ENCODE measurements around the gene PRDM16.

PRDM16 gene

DNA sequence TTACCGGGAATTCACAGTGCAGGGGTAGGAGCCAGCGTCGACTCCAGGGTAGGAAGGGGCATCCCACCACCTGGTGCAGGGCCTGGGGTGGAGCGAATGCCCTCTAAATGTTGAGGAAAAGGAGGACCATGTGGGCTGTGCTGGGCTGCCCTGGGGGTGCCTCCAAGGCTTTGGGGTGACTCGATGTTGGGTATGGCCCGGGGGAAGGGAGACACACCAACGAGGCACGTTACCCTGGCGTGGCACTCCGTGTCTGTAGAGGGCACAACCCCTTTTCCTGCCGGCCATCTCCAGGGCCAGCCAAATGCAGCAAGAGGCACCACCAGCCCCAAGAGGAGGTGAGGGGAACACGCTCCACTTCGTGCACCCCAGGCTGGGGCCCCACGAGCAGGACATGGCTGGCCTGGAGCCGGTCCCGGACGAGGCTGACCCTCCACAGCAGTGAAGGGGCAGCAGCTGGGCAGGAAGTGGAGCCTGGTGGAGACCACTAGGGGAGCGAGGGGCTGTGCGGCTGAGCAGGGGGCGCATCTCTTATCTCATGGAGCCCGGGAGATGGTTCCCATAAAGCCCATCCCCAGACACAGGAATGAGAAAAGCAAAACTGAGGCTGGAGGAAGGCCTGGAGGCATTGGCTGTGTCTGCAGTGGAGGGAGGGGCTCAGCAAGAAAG, 36.5 kb upstream of the PRDM16 start:
- DNase-seq (ENCODE audit: low spot score), result no peak

DNA sequence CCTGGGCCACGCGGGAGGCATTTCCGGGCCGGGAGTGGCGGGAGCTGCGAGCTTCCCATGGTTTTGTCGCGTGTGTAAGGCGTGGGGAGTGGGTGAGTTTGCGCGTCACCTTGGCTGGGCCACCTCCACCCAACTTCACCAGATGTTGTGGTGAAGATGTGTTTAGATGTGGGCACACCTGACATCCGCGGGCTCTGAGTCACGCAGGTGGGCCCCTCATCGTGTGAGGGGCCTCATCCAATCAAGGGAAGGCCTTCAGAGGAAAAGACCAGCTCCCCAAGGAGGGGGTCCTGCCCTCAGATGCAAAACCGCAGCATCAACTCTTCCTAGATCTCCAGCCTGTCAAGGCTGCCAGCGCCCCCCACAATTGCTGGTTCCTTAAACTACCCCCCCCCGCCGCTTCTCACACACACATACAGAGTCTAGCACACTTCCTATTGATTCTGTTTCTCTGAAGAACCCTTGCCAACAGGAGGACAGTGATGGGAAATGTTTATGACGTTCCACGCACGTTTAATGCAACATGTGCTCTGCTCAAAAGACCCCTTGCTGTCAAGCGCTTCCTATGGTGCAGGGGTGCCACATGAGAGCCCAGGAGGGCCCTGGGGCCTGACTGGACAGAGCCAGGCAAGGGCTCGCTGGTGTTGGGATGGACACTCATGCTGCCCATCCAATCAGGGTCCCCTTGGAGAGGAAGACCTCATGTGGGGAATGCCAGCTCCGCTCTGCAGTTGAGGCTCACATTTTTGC, 35.8 kb upstream of the PRDM16 start:
- DNase-seq (ENCODE audit: low spot score), result no peak

DNA sequence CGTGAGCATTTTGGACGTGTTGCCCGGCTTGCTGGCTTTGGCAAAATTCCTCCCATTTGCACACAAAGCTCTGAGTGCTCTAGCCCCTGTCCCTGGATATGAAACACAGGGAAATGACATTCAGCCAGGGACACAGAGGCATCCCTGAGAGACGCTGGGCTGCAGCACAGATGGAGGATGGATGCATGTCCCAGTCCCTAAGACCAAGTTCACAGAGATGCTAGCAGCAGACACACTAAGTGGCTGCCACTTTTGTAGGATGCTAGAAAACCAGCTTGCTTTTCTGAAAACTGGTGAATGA, 35.3 kb upstream of the PRDM16 start:
- DNase-seq (ENCODE audit: low spot score), result no peak

DNA sequence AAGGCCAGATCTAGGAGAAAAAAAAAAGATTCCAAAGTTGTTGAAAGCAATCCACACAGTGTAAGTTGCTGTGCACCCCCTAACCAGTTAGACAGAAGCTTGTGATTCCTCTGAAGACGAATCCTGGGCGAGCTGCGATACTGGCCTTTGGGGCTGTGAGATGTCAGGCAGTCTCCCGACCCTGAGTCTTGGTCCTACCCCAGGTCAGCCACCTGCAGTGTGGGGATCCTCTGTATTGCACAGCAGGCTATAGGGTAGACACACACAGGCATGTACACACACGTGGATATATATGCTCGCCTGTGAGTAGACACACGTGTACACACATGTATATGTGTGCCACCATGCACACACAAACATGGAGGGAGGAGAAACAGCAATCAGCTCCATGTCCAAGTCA, 34.8 kb upstream of the PRDM16 start:
- no peak for DNase-seq (ENCODE audit: low spot score)

DNA sequence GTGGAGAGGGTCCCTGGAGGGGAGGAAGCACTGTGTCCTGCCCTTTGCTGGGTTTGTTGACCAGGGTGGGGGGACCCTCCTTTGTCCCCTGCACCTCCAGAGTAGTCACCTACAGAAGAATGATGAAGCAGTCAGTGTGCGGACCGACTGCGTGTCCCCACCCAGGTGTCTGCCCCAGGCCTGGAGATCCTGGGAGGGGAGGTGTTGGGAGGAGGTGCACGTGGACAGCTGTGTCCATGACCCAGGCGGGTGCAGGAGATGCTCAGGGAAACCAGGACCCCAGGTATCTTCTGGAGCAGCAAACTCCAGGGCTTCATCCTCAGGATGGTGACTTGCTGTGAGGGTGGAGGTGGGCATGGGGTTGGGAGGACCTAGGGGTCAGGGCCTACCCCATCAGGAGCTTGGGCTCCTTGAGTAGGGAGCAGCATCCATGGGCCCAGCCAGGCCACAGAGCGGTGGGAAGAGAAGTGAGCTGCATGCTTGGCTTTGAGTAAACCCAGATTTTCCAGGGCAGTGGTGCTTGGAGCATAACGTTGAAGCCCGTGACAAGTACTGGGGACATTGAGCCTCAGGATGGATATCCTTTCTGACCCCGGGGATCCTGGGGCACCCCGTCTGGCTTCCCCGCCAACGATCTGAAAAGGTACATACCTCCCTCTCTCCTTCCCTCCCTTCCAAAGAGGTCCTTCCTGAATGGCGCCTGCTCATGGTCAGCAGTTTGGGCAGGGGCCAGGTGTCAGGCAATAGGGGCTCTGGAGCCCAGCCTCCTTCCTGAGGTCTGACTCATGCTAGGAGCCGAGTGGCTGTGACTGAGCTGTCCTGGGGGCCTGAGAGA, 34.1 kb upstream of the PRDM16 start:
- no peak for DNase-seq (ENCODE audit: low spot score)

DNA sequence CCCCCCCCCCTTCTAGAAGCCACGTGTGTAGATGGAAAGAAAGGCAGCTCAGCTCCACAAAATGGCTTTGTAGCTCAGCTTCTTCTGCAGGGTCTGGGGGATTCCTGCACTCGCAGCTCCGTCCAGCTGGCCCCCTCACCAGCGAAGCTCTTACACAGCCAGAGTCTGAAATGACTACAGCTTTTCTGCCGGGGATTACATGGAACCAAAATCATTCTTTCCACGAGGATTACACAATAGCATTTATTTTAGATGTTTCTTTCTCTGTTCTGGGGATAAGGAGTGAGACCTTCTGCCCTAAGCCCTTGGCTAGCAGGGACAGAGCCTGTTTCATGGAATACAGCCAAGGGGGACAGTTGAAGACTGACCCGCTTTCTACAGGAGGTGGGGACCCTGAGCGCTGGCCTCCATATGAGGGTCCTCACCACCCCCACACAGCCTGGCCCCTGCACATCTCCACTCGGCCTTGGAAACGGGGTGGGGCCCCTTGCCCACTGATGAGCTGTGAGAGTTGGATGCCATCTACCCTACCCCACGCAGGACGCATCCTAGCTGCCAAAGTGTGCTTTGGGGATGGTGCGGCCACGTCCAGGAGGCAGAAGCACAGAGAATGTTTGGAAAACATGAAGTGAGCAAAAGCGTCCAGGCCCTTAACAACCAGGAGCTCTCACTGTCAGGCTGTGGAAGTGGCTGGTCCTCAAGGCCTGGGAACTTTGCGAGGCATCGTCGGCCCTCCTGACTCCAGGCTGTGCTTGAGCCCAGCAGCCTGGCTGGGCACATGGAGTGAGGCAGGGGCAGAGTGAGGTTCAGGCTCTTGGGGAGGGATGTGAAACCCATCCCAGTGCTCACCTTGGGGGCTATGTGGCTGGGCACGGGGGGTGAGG, 33.2 kb upstream of the PRDM16 start:
- DNase-seq (ENCODE audit: low spot score), result no peak

DNA sequence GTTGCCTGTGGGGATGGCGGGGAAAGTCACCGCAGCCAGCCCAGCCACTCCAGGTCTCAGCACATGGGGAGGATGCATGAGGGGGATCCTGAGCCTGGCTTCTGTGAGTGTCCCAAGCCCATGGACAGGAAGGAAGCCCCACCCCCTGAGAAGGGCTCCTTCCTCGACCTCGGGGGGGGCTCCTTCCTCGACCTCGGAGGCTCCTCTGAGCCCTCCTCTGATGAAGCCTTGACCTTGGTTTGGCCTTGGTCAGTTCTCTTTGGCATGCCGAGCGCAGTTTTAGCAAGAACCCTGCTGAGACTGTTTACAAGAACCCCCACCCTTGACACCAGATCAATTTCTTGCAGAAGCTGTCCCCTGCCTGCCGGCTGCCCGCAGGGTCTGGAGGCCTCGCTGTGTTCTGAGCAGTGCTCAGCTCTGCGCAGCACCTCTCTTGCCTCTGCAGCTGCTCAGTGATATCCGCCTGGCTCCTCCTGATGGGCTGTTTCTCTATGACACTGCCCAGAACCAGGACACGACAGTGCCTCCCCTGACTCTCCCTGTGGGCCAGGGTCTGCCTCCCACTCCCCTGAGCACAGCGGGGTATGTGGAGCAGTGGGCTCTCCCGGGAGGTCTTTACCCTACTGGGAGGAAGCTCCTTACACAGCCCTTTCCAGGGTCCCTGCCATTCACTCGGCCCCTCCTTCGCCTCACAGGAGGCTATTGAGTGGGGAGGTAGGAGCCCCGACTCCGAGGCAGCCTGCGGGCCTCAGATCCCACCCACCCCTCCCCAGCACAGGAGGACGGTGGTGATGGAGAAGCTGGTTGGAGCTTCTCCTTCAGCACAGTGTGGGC, 32.3 kb upstream of the PRDM16 start:
- no peak for DNase-seq (ENCODE audit: low spot score)

DNA sequence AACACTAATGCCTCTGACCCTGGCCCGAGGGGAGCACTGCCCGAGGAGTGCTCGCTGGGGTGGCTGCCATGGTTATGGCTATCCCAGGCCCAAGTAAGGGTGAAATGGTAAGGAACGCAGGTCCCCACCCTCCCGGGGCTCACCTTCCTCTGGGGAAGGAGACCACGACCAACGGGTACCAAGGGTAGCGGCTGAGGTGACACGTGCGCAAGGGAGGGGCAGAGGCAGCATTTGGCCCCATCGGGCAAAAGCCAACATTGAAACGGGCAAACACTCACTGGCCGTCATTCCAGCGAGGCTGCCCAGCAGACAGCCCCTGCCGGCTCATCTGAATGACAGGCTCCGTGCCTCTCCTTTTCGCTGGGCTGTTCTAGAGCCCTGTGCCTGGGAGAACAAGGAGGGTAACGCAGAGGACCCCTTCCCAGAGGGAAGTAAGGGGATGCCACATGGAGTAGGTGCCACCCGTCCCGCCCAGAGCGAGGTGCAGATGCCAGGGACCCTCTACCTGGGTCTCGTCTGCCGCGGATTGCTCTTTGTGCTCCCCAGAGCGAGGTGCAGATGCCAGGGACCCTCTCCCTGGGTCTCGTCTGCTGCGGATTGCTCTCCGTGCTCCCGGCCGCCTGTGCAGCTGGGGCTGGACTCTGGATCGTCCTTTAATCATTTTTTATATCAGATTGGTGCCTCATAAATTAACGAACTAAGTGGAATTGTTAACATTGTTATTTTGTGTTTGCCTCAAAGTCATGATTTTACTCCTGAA, 31.5 kb upstream of the PRDM16 start:
- no peak for DNase-seq (ENCODE audit: low spot score)

DNA sequence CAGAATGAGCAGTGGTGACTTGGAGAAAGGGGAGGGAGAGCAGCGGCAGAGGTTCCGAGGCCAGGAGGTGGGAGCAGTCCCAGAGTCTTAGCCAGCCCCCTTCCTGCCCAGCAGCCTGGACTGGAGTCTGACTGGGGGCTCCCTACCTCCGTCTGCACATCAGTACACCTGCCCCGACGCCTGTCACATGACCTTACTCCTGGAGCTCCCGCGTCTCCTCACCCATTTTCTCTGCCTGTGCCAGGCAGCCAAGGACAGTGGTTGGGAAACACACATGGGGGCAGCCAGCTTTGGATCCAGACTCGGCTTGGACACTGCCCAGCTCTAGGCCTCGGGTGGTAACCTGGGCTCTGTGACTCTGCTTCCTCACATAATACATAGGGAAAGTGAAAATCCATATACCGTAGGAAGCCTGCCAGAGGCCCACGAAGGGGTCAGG, 30.9 kb upstream of the PRDM16 start:
- no peak for DNase-seq (ENCODE audit: low spot score)

DNA sequence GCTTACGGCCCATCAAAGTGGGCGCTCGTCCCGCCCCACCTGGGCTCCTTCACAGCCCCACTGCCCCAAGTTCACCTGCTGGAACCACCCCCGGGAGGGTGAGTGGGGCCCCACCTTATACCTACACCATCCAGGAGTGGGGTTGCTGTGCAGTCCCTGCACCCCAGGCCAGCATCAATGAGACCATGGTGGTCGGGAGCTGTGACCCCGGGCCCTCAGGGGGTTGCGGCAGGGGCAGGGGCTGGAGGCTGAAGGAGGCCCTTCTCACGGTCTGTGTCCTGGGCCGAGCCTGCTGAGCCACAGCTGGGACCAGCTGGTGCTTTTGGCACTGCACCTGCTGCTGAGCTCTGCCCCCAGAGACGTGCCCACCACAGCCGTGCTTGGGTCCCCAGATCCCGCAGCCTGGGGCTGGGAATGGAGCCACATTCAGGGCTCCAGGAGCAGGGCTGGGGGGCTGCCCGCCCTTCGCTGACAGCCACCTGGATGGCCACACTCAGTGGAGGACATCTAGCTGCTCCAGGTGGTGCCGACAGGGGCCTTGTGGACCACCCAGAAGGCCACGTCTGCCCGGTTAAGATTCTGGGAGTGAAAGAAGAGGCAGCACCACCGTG, 30.3 kb upstream of the PRDM16 start:
- no peak for DNase-seq (ENCODE audit: low spot score)

DNA sequence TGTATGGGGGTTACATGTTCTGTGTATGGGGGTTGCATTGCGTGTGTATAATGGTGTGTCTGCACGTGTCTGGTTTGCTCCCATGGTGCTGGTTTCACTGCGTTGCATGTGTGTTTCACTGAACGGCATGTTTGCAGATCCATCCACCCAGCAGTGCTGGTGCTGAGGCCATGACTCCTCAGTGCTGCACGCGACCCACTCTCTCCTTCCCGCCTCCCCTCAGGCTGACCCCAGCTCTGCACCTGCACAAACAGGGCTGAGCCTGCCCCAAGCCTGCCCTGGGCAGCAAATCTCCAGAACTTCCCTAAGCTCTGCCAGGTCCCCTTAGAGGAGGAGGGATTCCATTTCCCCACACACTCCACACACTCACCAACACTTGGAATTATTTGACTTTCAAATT, 29.0 kb upstream of the PRDM16 start:
- DNase-seq (ENCODE audit: low spot score), result no peak

DNA sequence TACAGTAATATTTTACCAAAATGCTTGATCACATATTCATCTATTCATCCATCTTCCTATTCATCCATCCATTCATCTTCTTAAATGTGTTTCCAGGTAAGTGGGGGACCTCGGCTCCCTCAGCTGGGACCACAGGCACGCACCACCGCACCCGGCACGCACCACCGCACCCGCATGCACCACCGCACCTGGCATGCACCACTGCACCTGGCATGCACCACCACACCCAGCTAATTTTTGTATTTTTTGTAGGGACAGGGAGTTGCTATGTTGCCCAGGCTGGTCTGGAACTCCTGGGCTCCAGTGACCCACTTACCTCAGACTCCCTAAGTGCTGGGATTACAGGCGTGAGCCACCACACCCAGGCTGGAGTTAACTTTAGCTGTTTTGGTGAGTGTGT, 26.5 kb upstream of the PRDM16 start:
- no peak for DNase-seq (ENCODE audit: low spot score)

DNA sequence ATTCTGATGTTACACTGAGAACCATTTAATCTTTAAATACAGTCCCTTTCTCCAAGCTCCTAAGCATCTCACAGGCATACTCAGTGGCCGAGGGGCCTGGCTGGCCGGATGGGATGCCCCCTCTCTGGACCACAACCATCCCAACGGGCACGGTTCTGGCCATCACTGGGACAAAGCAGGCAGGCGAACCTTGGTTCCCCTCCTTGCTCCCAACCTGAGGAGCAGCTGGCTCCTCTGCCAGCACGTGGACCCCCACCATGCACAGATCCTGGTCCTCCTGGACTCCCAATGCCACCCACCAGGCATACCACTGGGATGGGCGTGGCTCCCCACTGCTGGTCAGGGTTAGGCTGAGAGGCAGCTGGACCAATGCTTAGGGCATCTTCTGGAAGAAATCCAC, 19.8 kb upstream of the PRDM16 start:
- no peak for DNase-seq (ENCODE audit: low spot score)

DNA sequence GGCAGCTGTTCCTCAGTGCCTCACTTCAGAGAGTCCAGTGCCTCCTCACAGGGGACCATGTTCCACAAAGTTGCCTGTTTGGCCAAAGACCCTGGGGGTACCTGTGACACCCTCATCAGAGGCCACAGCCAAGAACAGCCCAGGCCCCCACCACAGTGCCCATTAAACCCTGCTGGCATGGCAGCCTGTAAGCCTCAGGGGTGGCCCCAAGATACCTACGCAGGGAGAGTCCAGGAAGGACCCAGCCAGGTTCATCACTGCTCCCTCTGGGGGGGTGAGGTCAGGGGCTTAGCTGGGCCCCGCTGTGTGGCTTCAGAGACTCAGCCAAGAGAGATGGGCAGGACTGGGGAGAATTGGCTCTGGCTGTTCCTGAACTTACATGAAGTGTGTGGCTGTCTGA, 19.1 kb upstream of the PRDM16 start:
- DNase-seq (ENCODE audit: low spot score), result no peak

DNA sequence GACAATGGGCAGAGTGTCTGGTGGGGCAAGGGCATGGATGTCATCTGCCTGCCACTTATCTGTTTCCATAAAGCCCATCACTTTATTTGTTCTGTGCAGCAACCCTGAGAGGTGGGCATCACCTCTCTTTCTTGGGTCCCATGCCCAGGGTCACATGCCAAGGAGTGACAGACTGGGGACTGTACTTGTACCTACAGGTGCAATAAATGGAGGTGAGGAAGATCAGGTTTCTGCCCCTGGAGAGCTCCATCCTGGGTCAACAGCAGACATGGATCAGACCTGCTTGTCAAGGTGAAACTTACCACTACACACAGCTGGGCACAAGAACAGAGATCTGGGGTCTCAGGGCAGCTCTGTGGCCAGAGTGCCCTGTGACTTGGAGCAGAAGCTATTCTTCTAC, 18.4 kb upstream of the PRDM16 start:
- DNase-seq (ENCODE audit: low spot score), result no peak

DNA sequence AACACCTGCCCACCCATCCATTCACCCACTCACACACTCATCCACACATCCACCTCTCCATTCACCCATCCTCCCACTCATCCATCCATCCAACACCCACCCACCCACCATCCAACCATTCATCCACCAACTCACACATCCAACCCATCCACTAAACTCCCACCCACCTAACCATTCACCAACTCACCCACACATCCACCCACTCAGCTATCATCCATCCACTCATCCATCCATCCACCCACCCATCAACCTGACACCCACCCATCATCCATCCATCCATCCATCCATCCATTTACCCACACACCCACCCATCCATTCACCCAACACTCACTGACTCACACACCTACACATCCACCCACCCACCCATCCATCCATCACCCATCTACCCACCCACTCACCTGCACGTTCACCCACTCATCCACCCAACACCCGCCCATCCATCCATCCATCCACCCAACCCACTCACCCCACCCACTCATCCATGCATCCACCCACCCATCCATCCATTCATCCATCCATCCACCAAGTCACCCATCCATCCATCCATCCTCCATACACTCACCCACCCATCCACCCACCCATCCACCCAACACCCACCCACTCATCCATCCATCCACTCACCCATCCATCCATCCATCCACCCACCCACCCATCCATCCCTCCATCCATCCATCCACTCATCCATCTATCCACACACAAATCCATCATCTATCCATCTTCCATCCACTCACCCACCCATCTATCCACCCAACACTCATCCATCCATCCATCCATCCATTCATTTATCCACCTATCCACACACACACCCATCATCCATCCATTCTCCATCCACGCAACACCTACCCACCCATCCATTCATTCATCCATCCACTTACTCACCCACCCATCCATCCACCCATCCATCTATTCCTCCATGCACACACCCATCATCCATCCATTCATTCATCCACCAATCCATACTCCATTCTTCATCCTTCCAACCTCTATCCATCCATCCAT, 17.4 kb upstream of the PRDM16 start:
- no peak for DNase-seq (ENCODE audit: low spot score)

DNA sequence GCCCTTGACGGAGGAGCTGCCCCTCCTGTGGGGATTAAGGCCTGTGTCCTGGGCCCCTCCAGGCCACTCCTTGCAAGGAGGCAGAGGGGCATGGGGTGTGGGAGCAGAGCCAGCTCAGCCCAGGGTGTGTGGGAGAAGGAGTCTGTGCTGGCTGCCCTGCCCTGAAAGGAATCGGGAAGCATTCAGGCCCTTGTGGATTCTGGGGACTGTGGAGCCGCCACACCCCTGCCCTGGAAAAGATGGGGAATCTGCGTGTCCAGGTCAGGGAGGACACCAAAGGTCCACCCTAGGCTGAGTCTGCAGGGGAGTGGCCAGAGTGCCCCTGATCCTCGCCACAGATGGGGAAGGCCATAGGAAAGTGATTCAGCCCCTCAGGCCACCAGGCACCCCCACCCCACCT, 16.5 kb upstream of the PRDM16 start:
- no peak for DNase-seq (ENCODE audit: low spot score)

DNA sequence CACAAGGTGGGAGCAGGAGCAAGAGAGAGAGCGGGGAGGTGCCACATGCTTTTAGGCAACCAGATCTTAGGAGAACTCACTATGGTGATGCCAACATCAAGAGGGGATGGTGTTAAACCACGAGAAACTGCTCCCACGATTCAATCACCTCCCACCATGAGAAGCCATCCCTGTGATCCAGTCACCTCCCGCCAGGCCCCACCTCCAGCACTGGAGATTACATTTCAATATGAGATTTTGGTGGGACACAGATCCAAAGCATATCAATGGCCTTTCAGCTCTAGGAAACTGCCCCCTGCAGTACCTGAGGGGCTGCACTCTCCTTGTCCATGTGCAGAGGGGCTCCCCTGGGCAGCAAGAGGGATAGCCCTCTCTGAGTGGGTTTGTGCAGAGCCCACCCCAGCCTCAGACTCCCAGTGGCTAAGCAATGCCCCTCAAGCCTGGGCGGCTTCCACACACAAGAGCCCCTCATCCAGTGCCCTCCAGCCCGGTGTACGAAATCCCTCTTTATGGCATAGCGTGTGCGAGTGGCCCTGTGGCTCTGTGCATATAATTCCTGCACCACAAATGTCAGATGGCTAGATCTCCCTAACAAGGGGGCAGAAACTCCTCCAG, 15.5 kb upstream of the PRDM16 start:
- no peak for DNase-seq (ENCODE audit: low spot score)
